ENCODE results near the gene CUX1.
A peak's percentile ranks its signal among the peaks of the same experiment; 100 is the strongest.

DNA sequence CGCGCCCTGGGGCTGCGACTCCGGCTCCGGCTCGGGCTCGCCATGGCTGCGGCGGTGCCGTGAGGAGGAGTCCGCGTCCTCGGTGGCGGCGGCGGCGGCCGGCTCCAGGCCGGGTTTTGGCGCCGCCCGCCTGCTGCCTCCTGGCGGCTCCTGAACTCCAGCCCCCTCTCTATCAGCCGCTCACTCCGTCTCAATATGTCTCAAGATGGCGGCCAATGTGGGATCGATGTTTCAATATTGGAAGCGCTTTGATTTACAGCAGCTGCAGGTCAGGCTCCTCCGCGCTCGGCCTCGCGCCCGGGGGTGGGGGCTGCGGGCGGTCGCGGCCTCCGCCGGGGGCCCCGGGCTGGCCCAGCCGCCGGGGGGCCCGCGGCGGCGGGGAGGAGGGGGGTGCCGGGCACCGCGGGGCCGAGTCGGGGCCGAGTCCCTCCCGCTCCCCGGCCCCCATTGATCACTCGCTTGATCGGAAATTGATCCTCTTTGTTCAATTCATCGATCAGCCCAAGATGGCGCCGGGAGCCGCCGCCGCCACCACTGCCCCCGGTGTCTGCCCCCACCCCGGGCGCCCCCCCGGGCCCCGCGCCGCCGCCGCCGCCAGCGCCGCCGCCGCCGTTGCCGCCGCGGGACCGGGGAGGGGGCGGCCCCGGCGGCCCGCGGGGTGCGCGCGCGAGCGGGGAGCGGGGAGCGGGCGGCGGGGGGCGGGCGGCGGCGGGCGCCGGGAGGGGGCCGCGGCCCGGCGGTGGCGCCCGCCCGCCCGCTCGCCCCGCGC lies 1.4 kb upstream of the CUX1 start:
- TF ChIP-seq, protein P1, sequence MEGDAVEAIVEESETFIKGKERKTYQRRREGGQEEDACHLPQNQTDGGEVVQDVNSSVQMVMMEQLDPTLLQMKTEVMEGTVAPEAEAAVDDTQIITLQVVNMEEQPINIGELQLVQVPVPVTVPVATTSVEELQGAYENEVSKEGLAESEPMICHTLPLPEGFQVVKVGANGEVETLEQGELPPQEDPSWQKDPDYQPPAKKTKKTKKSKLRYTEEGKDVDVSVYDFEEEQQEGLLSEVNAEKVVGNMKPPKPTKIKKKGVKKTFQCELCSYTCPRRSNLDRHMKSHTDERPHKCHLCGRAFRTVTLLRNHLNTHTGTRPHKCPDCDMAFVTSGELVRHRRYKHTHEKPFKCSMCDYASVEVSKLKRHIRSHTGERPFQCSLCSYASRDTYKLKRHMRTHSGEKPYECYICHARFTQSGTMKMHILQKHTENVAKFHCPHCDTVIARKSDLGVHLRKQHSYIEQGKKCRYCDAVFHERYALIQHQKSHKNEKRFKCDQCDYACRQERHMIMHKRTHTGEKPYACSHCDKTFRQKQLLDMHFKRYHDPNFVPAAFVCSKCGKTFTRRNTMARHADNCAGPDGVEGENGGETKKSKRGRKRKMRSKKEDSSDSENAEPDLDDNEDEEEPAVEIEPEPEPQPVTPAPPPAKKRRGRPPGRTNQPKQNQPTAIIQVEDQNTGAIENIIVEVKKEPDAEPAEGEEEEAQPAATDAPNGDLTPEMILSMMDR (IDR thresholded peaks at IDR 0.05): no peak
- peak; percentile 26 for TF ChIP-seq POLR2A (IDR thresholded peaks at IDR 0.05)
- TF ChIP-seq EP300 (IDR thresholded peaks at IDR 0.05): no peak

All from ovary (tissue), 3 donors.